HFF-Myc (cell line): ENCODE results near the gene VAV1.
"Not testable (repeated sequence)": the region's sequence is repeated elsewhere in the genome, so short reads cannot be mapped to it uniquely, and the experiment has no call there.

ENCODE experiments used
- DNase-seq: peaks from one replicate; pipeline ENCODE4 v3.0.0-alpha.2; 2011; ENCODE audit warnings: low read depth; ENCODE audit errors: extremely low read depth
- H3K4me3 ChIP-seq: replicated peaks from 2 replicates; pipeline ENCODE4 v1.5.1; 2011; ENCODE audit warnings: low read depth, mild to moderate bottlenecking, control low read depth, low read length
- CTCF ChIP-seq: IDR thresholded peaks from 2 replicates; pipeline ENCODE4 v1.5.1; 2012; ENCODE audit warnings: mild to moderate bottlenecking, low read depth, low read length, control low read depth; ENCODE audit errors: missing control alignments

The VAV1 gene

DNA sequence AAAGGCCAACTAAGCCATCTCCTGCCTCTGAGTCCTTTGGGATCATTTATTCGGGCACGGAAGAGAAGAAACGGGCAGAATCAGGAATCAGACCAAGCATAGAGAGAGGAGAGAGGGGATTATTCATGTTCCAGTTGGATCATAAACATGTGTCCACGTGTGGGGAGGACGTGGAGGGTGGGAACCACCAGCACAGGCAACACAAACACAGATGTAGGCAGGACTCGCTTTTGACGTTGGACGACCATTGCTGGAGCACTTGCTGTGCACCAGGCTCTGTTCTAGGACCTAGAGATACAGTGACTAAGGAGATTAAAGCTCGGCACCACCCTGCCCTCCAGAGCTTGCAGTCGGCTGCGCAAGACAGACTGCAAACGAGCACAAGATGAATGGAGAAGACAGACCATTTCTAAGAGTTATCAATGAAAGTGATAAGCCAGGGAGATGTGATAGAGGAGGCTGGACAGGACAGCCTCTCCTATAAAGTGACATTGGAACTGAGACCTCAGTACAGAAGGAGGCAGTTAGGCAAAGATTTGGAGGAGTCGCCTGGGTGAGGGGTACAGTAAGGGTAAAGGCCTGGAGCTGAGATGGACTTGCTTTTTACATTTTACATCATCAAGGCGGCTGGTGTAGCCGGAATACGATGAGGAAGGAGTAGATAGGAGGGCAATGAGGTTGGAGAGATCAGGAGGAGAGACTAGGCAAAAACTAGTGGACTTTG lies 6.0 kb upstream of the VAV1 start:
- TF ChIP-seq CTCF = no peak

GRCh38 chr19:6767081-6767356 lies 5.5 kb upstream of the VAV1 start:
- H3K4me3 ChIP-seq = peak overlapping the region; percentile 15; the same call in 1 of the 2 replicates
- TF ChIP-seq CTCF = no peak
- no peak for DNase-seq

More for the DNA sequence above, 6.0 kb upstream of the VAV1 start:
- no peak for DNase-seq
- H3K4me3 ChIP-seq = no peak overlapping the region

GRCh38 chr19:6767357-6768235 lies 4.9 kb upstream of the VAV1 start, which contains the start of gene SH2D3A:
Gene SH2D3A (minus strand): TSS chr19:6767435. CDS start chr19:6763748, 3,687 bp downstream.
- H3K4me3 ChIP-seq = peak within 1 kb of the TSS; percentile 15; the same call in 1 of the 2 replicates
- TF ChIP-seq CTCF = no peak
- no peak for DNase-seq

DNA sequence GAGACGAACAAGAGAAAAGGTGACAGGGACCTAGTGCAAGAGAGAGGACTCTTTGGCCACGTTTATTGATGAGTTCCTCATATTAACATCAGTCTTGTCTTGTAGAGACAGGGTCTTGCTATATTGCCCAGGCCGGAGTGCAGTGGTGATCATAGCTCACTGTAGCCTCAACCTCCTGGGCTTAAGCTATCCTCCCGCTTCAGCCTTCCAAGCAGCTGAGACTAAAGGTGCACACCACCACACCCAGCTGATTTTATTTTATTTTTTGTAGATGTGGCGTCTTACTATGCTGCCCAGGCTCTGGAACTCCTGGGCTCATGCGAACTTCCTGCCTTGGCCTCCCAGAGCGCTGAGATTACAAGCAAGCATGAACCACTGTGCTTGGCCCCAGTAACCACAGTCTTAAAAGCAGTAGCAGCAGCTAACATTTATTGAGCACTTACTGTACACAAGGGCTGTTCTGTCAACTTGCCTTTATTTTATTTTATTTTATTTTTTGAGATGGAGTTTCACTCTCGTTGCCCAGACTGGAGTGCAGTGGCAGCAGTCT lies 4.2 kb upstream of the VAV1 start:
- no peak for DNase-seq
- TF ChIP-seq CTCF = no peak
- no peak overlapping the region for H3K4me3 ChIP-seq

GRCh38 chr19:6769006-6769619 lies 3.4 kb upstream of the VAV1 start:
- TF ChIP-seq CTCF = peak; percentile 35
- no peak overlapping the region for H3K4me3 ChIP-seq
- no peak for DNase-seq

DNA sequence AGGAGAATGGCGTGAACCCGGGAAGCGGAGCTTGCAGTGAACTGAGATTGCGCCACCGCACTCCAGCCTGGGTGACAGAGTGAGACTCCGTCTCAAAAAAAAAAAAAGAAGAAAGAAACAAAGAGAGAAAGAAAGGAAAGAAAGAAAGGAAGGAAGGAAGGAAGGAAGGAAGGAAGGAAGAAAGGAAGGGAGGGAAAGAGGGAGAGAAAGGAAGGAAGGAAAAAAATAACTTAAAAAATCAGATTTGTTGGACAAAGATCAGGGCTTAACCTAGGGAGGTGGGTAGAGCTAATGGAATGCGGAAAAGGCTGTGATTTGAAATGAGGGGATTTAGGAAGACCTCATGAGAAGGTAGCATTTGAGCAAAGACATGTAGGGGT lies 870 bp upstream of the VAV1 start:
- not testable (repeated sequence) for H3K4me3 ChIP-seq, DNase-seq

- H3K4me3 ChIP-seq = no peak overlapping the region
- DNase-seq = no peak
- no peak for TF ChIP-seq CTCF
Observed at GRCh38 chr19:6772866-6773322, 386 bp downstream of the VAV1 start.
